Measurements from ENCODE around the gene ITGB1.

GRCh38 chr10:32954545-32955298, 3.3 kb downstream of the ITGB1 start:
- TF ChIP-seq POLR2A (IDR thresholded peaks at IDR 0.05; ENCODE audit: low read depth, low read length) (no peak), SPI1 (IDR thresholded peaks at IDR 0.05; ENCODE audit: low read depth, low read length) (no peak)
